Panc1 (cell line): ENCODE results near the gene PZP. TPM values are rescaled to one million over a fixed set of nuclear protein-coding genes. Genes with fewer than 3 reads are reported as not detected.
A peak's percentile ranks its signal among the peaks of the same experiment; 100 is the strongest.

Source experiments
- ATAC-seq: fragments of 200-7000 bp; cut with Tn5 transposase; 2 replicates; pipeline ENCODE4 v1.9.1; 2020; ENCODE audit warnings: mild to moderate bottlenecking, moderate library complexity
- BruUV-seq: library from RNA; stranded (reverse); fragments of 400-500 nt; replicated peaks from 2 replicates; lab custom pipeline; 2021; lab: Mats Ljungman, UMichigan
- CTCF ChIA-PET: fragments of 300-600 bp; sonication (Branson Sonifier 250); formaldehyde crosslinking; loops from one replicate; lab custom pipeline; 2022; ENCODE audit warnings: antibody characterized with exemption; lab: Charles Lee
- POLR2A ChIA-PET: fragments of 300-600 bp; sonication (Branson Sonifier 250); formaldehyde crosslinking; loops from one replicate; lab custom pipeline; 2022; ENCODE audit warnings: antibody characterized with exemption; lab: Charles Lee
- DNase-seq: peaks from one replicate; pipeline ENCODE4 v3.0.0-alpha.2; 2010; ENCODE audit warnings: low read depth, low spot score
- H3K27ac ChIP-seq: 2 replicates; pipeline ENCODE4 v1.5.1; 2011; ENCODE audit warnings: mild to moderate bottlenecking, low read length, inconsistent platforms
- H3K27me3 ChIP-seq: fragments of 200-500 bp; sonication (Bioruptor generic); 2 replicates; pipeline ENCODE4 v1.6.0; 2014; ENCODE audit warnings: low read length, inconsistent platforms; ENCODE audit not compliant: control insufficient read depth, insufficient read depth
- H3K36me3 ChIP-seq: fragments of 200-500 bp; sonication (Bioruptor generic); 2 replicates; pipeline ENCODE4 v1.5.1; 2014; ENCODE audit warnings: inconsistent platforms, mild to moderate bottlenecking, low read length, moderate library complexity; ENCODE audit not compliant: control insufficient read depth, insufficient read depth
- H3K4me1 ChIP-seq: 2 replicates; pipeline ENCODE4 v1.5.1; 2011; ENCODE audit warnings: inconsistent platforms, mild to moderate bottlenecking, low read length, moderate library complexity; ENCODE audit not compliant: control insufficient read depth, insufficient read depth
- H3K4me3 ChIP-seq, 2 experiments: 2 replicates each; pipeline ENCODE4 v1.5.1; 2011 to 2012; ENCODE audit warnings: low read depth in 2 of 2, low read length in 2 of 2, mild to moderate bottlenecking in 2 of 2, inconsistent platforms in 1 of 2, moderate library complexity in 1 of 2
- H3K9me3 ChIP-seq: fragments of 200-500 bp; sonication (Bioruptor generic); 2 replicates; pipeline ENCODE4 v1.5.1; 2014; ENCODE audit warnings: low read depth, mild to moderate bottlenecking, inconsistent platforms, low read length, moderate library complexity; ENCODE audit not compliant: control insufficient read depth, insufficient read depth
- SIN3A ChIP-seq: IDR thresholded peaks from 2 replicates; pipeline ENCODE4 v1.6.1; 2012; ENCODE audit warnings: low read depth, mild to moderate bottlenecking, low read length, moderate library complexity, borderline replicate concordance; ENCODE audit not compliant: insufficient read depth
- in situ Hi-C: cut with HindIII; loops from 2 replicates; pipeline ENCODE4 v1.10.0; 2016; ENCODE audit warnings: low sequenced_read_pairs, low pct_unique_long_range_greater_than_20kb
- intact Hi-C: fragments of 100-400 bp; cut with micrococcal nuclease; formaldehyde crosslinking; loops from one replicate; pipeline ENCODE4 v1.10.0; 2022; ENCODE audit not compliant: unreplicated experiment
- total RNA-seq: library from RNA; stranded (reverse); gene quantifications from one replicate; pipeline ENCODE4 v1.2.1, GENCODE V29; 2021; ENCODE audit not compliant: unreplicated experiment
- TF ChIP-seq, protein P1 (sequence below): fragments of 450-650 bp; IDR thresholded peaks from 2 replicates; pipeline ENCODE4 v1.5.1; 2017; ENCODE audit warnings: mild to moderate bottlenecking
- TF ChIP-seq, protein P2 (sequence below), 2 experiments: IDR thresholded peaks; 2 replicates each; pipeline ENCODE4 v1.6.1; 2011 to 2012; ENCODE audit warnings: low read depth in 2 of 2, control low read depth in 1 of 2, low read length in 1 of 2, mild to moderate bottlenecking in 1 of 2, moderate library complexity in 1 of 2; ENCODE audit not compliant: insufficient read depth in 1 of 2

PZP gene
- total RNA-seq, 1 experiment from 2014 or later = not detected

DNA sequence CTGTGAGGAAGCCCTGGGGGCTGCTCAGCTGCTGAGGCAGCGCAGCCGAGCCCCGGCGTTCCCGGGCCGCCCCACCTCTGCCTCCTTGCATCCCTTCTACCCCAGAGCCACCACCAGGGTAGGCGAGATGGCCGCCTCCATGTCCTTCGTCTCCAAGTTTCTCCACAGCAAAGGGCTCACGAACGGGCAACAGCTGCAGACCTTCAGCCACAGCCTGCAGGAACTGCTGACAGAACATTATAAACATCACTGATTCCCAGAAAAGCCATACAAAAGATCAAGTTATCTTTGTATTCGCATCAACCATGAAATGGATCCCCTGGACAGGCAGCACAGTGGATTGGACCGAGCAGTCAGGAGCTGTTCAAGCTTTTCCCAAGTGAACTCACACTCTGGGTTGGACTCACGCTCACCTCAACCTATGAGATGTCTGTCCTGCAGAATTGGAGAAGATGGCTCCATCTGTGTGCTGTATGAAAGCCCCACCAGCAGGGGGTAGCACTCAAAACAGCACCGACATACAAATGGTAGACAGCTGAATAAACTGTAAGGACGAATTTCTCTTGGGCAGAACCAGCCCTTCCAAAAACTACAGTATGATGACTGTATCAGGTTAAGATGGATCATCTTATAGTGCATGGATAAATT is 73.1 kb downstream of the PZP start:
- H3K9me3 ChIP-seq = no peaks in the 10 kb centered on the region
- TF ChIP-seq, protein P1, sequence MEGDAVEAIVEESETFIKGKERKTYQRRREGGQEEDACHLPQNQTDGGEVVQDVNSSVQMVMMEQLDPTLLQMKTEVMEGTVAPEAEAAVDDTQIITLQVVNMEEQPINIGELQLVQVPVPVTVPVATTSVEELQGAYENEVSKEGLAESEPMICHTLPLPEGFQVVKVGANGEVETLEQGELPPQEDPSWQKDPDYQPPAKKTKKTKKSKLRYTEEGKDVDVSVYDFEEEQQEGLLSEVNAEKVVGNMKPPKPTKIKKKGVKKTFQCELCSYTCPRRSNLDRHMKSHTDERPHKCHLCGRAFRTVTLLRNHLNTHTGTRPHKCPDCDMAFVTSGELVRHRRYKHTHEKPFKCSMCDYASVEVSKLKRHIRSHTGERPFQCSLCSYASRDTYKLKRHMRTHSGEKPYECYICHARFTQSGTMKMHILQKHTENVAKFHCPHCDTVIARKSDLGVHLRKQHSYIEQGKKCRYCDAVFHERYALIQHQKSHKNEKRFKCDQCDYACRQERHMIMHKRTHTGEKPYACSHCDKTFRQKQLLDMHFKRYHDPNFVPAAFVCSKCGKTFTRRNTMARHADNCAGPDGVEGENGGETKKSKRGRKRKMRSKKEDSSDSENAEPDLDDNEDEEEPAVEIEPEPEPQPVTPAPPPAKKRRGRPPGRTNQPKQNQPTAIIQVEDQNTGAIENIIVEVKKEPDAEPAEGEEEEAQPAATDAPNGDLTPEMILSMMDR = peak; percentile 47
- TF ChIP-seq, protein P2, sequence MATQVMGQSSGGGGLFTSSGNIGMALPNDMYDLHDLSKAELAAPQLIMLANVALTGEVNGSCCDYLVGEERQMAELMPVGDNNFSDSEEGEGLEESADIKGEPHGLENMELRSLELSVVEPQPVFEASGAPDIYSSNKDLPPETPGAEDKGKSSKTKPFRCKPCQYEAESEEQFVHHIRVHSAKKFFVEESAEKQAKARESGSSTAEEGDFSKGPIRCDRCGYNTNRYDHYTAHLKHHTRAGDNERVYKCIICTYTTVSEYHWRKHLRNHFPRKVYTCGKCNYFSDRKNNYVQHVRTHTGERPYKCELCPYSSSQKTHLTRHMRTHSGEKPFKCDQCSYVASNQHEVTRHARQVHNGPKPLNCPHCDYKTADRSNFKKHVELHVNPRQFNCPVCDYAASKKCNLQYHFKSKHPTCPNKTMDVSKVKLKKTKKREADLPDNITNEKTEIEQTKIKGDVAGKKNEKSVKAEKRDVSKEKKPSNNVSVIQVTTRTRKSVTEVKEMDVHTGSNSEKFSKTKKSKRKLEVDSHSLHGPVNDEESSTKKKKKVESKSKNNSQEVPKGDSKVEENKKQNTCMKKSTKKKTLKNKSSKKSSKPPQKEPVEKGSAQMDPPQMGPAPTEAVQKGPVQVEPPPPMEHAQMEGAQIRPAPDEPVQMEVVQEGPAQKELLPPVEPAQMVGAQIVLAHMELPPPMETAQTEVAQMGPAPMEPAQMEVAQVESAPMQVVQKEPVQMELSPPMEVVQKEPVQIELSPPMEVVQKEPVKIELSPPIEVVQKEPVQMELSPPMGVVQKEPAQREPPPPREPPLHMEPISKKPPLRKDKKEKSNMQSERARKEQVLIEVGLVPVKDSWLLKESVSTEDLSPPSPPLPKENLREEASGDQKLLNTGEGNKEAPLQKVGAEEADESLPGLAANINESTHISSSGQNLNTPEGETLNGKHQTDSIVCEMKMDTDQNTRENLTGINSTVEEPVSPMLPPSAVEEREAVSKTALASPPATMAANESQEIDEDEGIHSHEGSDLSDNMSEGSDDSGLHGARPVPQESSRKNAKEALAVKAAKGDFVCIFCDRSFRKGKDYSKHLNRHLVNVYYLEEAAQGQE (IDR thresholded peaks at IDR 0.05; ENCODE audit: insufficient read depth in 1 of 2, low read depth in 2 of 2, low read length in 1 of 2) = no peak
- intact Hi-C loops = no loop called here
- no peaks in the 10 kb centered on the region for H3K36me3 ChIP-seq
- DNase-seq (no peak), ATAC-seq (no peak)
- no peak overlapping the region for H3K4me3 ChIP-seq
- no TSS peak for BruUV-seq
- H3K27ac ChIP-seq = no peak overlapping the region
- in situ Hi-C loops = no loop called here
- 0 out of 2 replicates have a peak, but pooled peaks cover 2% of the 10 kb centered on the region for H3K27me3 ChIP-seq
- ChIA-PET POLR2A (no interaction called here), CTCF (interaction anchor here (0.6 kb wide), 1 partner anchor 22 kb away, joined by 4 read pairs; no protein-coding TSS in a partner anchor)
- no peaks in the 10 kb centered on the region for H3K4me1 ChIP-seq

DNA sequence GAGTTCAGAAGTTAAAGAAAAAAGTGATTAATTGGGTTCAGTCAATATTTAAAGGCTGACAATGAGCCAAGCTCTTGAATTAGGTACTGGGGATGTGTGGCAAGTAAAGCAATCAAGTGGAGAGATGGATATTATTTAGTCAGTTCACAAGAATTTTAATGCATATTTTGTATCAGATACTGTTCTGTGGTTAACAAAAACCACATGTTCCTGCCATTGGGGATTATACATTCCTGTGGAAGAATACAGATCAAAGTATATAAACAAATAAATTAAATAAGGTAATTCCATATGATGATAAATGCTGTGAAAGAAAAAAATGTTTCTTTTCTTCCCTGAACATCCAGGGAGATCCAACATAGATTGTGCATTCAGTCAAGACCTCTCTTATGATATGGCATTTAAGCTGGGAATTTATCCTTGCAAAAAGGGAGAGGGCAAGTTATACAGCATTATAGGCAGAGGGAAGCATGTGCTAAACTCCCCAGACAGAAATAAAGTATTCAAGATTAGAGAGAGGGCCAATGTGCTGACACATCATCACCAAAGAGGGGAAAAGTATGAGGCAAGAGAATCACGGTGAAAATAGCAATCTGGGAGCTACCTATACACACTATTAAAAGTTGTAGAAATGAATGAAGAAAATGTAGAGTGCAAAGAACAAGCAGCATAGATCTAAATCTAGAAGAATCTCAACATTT is 74.8 kb downstream of the PZP start:
- Histone ChIP-seq H3K27me3 (0 out of 2 replicates have a peak, but pooled peaks cover 2% of the 10 kb centered on the region), H3K27ac (no peak overlapping the region), H3K4me3 (no peak overlapping the region), H3K9me3 (no peaks in the 10 kb centered on the region), H3K36me3 (no peaks in the 10 kb centered on the region), H3K4me1 (no peaks in the 10 kb centered on the region)
- DNase-seq (no peak), ATAC-seq (no peak)
- ChIA-PET CTCF (no interaction called here), POLR2A (no interaction called here)
- TF ChIP-seq, protein P2 (IDR thresholded peaks at IDR 0.05; ENCODE audit: insufficient read depth in 1 of 2, low read depth in 2 of 2, low read length in 1 of 2) = no peak
- TF ChIP-seq, protein P1 = no peak
- TF ChIP-seq SIN3A = no peak
- in situ Hi-C loops = no loop called here
- no TSS peak for BruUV-seq
- intact Hi-C loops = no loop called here
